ENCODE data around the gene RAP1GAP. TPM values are rescaled to one million over a fixed set of nuclear protein-coding genes. Genes with fewer than 3 reads are reported as not detected.
A peak's percentile ranks its signal among the peaks of the same experiment; 100 is the strongest.

Gene RAP1GAP
- polyA plus RNA-seq (2012; ENCODE audit: insufficient read depth, insufficient read length, low read depth), result 7.0 TPM

- peak within 1 kb of the TSS; percentile 32 for H3K4me3 ChIP-seq (ENCODE audit: low read depth, low read length)
- H3K27me3 ChIP-seq, result no peaks in the 10 kb centered on the region
- no peak for TF ChIP-seq CTCF (IDR thresholded peaks at IDR 0.05; ENCODE audit: low read depth, low read length)
- DNase-seq, result no peak
- H3K4me1 ChIP-seq, result peaks cover 8% of the 10 kb centered on the region
- no peaks in the 10 kb centered on the region for H3K36me3 ChIP-seq
- H3K9me3 ChIP-seq, result no peaks in the 10 kb centered on the region
These were observed at the start of gene RAP1GAP for GRCh38 chr1:21669258-21670058. Gene RAP1GAP, minus strand, starts transcription at chr1:21669357. Its CDS starts 49,325 bp downstream, at chr1:21620032.

- H3K9me3 ChIP-seq, result no peaks in the 10 kb centered on the region
- H3K27me3 ChIP-seq, result no peaks in the 10 kb centered on the region
- H3K36me3 ChIP-seq, result peaks cover 4% of the 10 kb centered on the region; the same call in 1 of the 2 replicates
- H3K4me3 ChIP-seq (ENCODE audit: low read depth, low read length), result no peak overlapping the region
- no peak for TF ChIP-seq CTCF (IDR thresholded peaks at IDR 0.05; ENCODE audit: low read depth, low read length)
- no peaks in the 10 kb centered on the region for H3K4me1 ChIP-seq
- DNase-seq, result no peak
These were observed 47.0 kb upstream of the RAP1GAP start for GRCh38 chr1:21716169-21716568.

GRCh38 chr1:21707891-21708290 is 38.7 kb upstream of the RAP1GAP start:
- H3K27me3 ChIP-seq, result no peaks in the 10 kb centered on the region
- no peak overlapping the region for H3K4me3 ChIP-seq (ENCODE audit: low read depth, low read length)
- no peaks in the 10 kb centered on the region for H3K4me1 ChIP-seq
- TF ChIP-seq CTCF (IDR thresholded peaks at IDR 0.05; ENCODE audit: low read depth, low read length), result no peak
- H3K36me3 ChIP-seq, result peaks cover 3% of the 10 kb centered on the region; the same call in 1 of the 2 replicates
- no peaks in the 10 kb centered on the region for H3K9me3 ChIP-seq
- DNase-seq, result no peak

- no peak for DNase-seq
- no peaks in the 10 kb centered on the region for H3K4me1 ChIP-seq
- H3K4me3 ChIP-seq (ENCODE audit: low read depth, low read length), result no peak overlapping the region
- peaks cover 6% of the 10 kb centered on the region; the same call in 1 of the 2 replicates for H3K36me3 ChIP-seq
- no peaks in the 10 kb centered on the region for H3K27me3 ChIP-seq
- H3K9me3 ChIP-seq, result no peaks in the 10 kb centered on the region
- TF ChIP-seq CTCF (IDR thresholded peaks at IDR 0.05; ENCODE audit: low read depth, low read length), result no peak
These were observed 38.1 kb upstream of the RAP1GAP start for GRCh38 chr1:21707086-21707840.

- TF ChIP-seq CTCF (IDR thresholded peaks at IDR 0.05; ENCODE audit: low read depth, low read length), result no peak
- no peaks in the 10 kb centered on the region for H3K27me3 ChIP-seq
- DNase-seq, result no peak
- no peaks in the 10 kb centered on the region for H3K4me1 ChIP-seq
- no peaks in the 10 kb centered on the region for H3K9me3 ChIP-seq
- H3K36me3 ChIP-seq, result peaks cover 6% of the 10 kb centered on the region; the same call in 1 of the 2 replicates
- no peak overlapping the region for H3K4me3 ChIP-seq (ENCODE audit: low read depth, low read length)
These were observed 37.1 kb upstream of the RAP1GAP start for GRCh38 chr1:21706151-21706835.
